ENCODE results near the gene RPS6KA5. TPM values are rescaled to one million over a fixed set of nuclear protein-coding genes. Genes with fewer than 3 reads are reported as not detected.
"Not testable (repeated sequence)": the region's sequence is repeated elsewhere in the genome, so short reads cannot be mapped to it uniquely, and the experiment has no call there.

RPS6KA5 gene
- total and polyA plus RNA-seq, 7 experiments from 2014 or later = 17.7 to 43.5 (median 34.1) TPM

GRCh38 chr14:91040545-91040944, 19.9 kb downstream of the RPS6KA5 start:
- peak overlapping the region in 1 of 10 donors; percentile 8 for H3K4me3 Mint-ChIP-seq
- ChIA-PET CTCF (interaction anchor here (1.0 to 2.4 kb wide), 2 partner anchors 10 to 73 kb away, joined by 3 to 7 read pairs; partner anchors contain the start of gene DGLUCY), POLR2A (interaction anchor here (0.6 kb wide), 1 partner anchor 49 kb away, joined by 4 read pairs; no protein-coding TSS in a partner anchor)
- H3K4me1 Mint-ChIP-seq = peaks cover 23 to 73% (median 67%) of the 10 kb centered on the region in 7 donors
- ATAC-seq (no peak), DNase-seq (no peak)
- H3K9me3 Mint-ChIP-seq = peaks cover 0 to under 1% (median 0%) of the 10 kb centered on the region in 11 donors
- Histone ChIP-seq H3K4me1 (ENCODE audit: control insufficient read depth in 2 of 2, insufficient read depth in 2 of 2, low read length in 2 of 2) (peaks cover 0 to 16% of the 10 kb centered on the region in 2 donors), H3K4me3 (ENCODE audit: low read length) (no peak overlapping the region), H3K27ac (ENCODE audit: low read depth, low read length) (no peak overlapping the region), H3K9me3 (ENCODE audit: control insufficient read depth in 2 of 3, low read length in 3 of 3) (no peaks in the 10 kb centered on the region), H3K36me3 (ENCODE audit: control insufficient read depth in 2 of 3, insufficient read depth in 3 of 3, low read length in 3 of 3) (no peaks in the 10 kb centered on the region), H3K27me3 (ENCODE audit: control insufficient read depth in 2 of 2, insufficient read depth in 2 of 2, low read length in 2 of 2) (no peaks in the 10 kb centered on the region)
- peak overlapping the region in 2 of 9 donors; percentile 35 to 53 for H3K27ac Mint-ChIP-seq
- peaks cover 0 to 42% (median 17%) of the 10 kb centered on the region in 5 donors for H3K36me3 Mint-ChIP-seq
- H3K27me3 Mint-ChIP-seq = no peaks in the 10 kb centered on the region
- intact Hi-C loops (cut with micrococcal nuclease) = no loop called here

GRCh38 chr14:91038439-91038838, 22.0 kb downstream of the RPS6KA5 start:
- no peak overlapping the region for H3K27ac ChIP-seq (ENCODE audit: low read depth, low read length)
- no peak overlapping the region for H3K27ac Mint-ChIP-seq
- intact Hi-C loops (cut with micrococcal nuclease) = no loop called here
- H3K4me1 ChIP-seq (ENCODE audit: control insufficient read depth in 2 of 2, insufficient read depth in 2 of 2, low read length in 2 of 2) = peaks cover 0 to 24% of the 10 kb centered on the region in 2 donors
- H3K9me3 ChIP-seq (ENCODE audit: control insufficient read depth in 2 of 3, low read length in 3 of 3) = no peaks in the 10 kb centered on the region
- no peaks in the 10 kb centered on the region for H3K27me3 ChIP-seq (ENCODE audit: control insufficient read depth in 2 of 2, insufficient read depth in 2 of 2, low read length in 2 of 2)
- DNase-seq = no peak
- CTCF ChIA-PET = no interaction called here
- no peaks in the 10 kb centered on the region for H3K9me3 Mint-ChIP-seq
- H3K4me1 Mint-ChIP-seq = peaks cover 26 to 77% (median 66%) of the 10 kb centered on the region in 7 donors
- no peak overlapping the region for H3K4me3 ChIP-seq (ENCODE audit: low read length)
- H3K36me3 Mint-ChIP-seq = peaks cover 0 to 44% (median 20%) of the 10 kb centered on the region in 5 donors
- no peaks in the 10 kb centered on the region for H3K36me3 ChIP-seq (ENCODE audit: control insufficient read depth in 2 of 3, insufficient read depth in 3 of 3, low read length in 3 of 3)
- H3K27me3 Mint-ChIP-seq = no peaks in the 10 kb centered on the region
- no peak overlapping the region for H3K4me3 Mint-ChIP-seq
- peak; percentile 44 for ATAC-seq
- POLR2A ChIA-PET = interaction anchor here (1.0 kb wide), 1 partner anchor 22 kb away, joined by 5 read pairs; the partner anchor contains the start of gene RPS6KA5

GRCh38 chr14:91036741-91037469, 23.5 kb downstream of the RPS6KA5 start:
- Mint-ChIP-seq H3K36me3 (peaks cover 0 to 44% (median 12%) of the 10 kb centered on the region in 5 donors), H3K27me3 (no peaks in the 10 kb centered on the region), H3K4me3 (no peak overlapping the region), H3K4me1 (peaks cover 30 to 75% (median 66%) of the 10 kb centered on the region in 7 donors), H3K27ac (peak overlapping the region in 4 of 9 donors; percentile 6 to 51 (median 23)), H3K9me3 (no peaks in the 10 kb centered on the region)
- no peaks in the 10 kb centered on the region for H3K9me3 ChIP-seq (ENCODE audit: control insufficient read depth in 2 of 3, low read length in 3 of 3)
- CTCF ChIA-PET = interaction anchor here (0.9 to 1.7 kb wide), 3 partner anchors 24 to 78 kb away, joined by 3 to 4 read pairs (median 4); no protein-coding TSS in a partner anchor
- peaks cover 0 to 24% of the 10 kb centered on the region in 2 donors for H3K4me1 ChIP-seq (ENCODE audit: control insufficient read depth in 2 of 2, insufficient read depth in 2 of 2, low read length in 2 of 2)
- H3K27me3 ChIP-seq (ENCODE audit: control insufficient read depth in 2 of 2, insufficient read depth in 2 of 2, low read length in 2 of 2) = no peaks in the 10 kb centered on the region
- POLR2A ChIA-PET = interaction anchor here (0.9 to 2.1 kb wide), 2 partner anchors 14 to 22 kb away, joined by 3 to 7 read pairs; no protein-coding TSS in a partner anchor
- DNase-seq (no peak), ATAC-seq (no peak)
- H3K27ac ChIP-seq (ENCODE audit: low read depth, low read length) = no peak overlapping the region
- no peaks in the 10 kb centered on the region for H3K36me3 ChIP-seq (ENCODE audit: control insufficient read depth in 2 of 3, insufficient read depth in 3 of 3, low read length in 3 of 3)
- no peak overlapping the region for H3K4me3 ChIP-seq (ENCODE audit: low read length)
- intact Hi-C loops (cut with micrococcal nuclease) = no loop called here

GRCh38 chr14:91035855-91036254, 24.6 kb downstream of the RPS6KA5 start:
- peak overlapping the region in 7 of 9 donors; percentile 9 to 82 (median 51) for H3K27ac Mint-ChIP-seq
- no peaks in the 10 kb centered on the region for H3K36me3 ChIP-seq (ENCODE audit: control insufficient read depth in 2 of 3, insufficient read depth in 3 of 3, low read length in 3 of 3)
- CTCF ChIA-PET = interaction anchor here (0.8 to 1.5 kb wide), 3 partner anchors 32 to 137 kb away, joined by 3 to 6 read pairs (median 4); no protein-coding TSS in a partner anchor
- no peak for DNase-seq
- H3K9me3 Mint-ChIP-seq = no peaks in the 10 kb centered on the region
- no peak overlapping the region for H3K27ac ChIP-seq (ENCODE audit: low read depth, low read length)
- H3K4me1 ChIP-seq (ENCODE audit: control insufficient read depth in 2 of 2, insufficient read depth in 2 of 2, low read length in 2 of 2) = peaks cover 0 to 24% of the 10 kb centered on the region in 2 donors
- no peak for ATAC-seq
- no peaks in the 10 kb centered on the region for H3K9me3 ChIP-seq (ENCODE audit: control insufficient read depth in 2 of 3, low read length in 3 of 3)
- H3K27me3 ChIP-seq (ENCODE audit: control insufficient read depth in 2 of 2, insufficient read depth in 2 of 2, low read length in 2 of 2) = no peaks in the 10 kb centered on the region
- H3K36me3 Mint-ChIP-seq = peaks cover 0 to 46% (median 11%) of the 10 kb centered on the region in 5 donors
- H3K4me1 Mint-ChIP-seq = peaks cover 38 to 80% (median 69%) of the 10 kb centered on the region in 7 donors
- H3K27me3 Mint-ChIP-seq = no peaks in the 10 kb centered on the region
- POLR2A ChIA-PET = interaction anchor here (2.1 kb wide), 1 partner anchor 23 kb away, joined by 7 read pairs; no protein-coding TSS in a partner anchor
- intact Hi-C loops (cut with micrococcal nuclease) = no loop called here
- H3K4me3 ChIP-seq (ENCODE audit: low read length) = no peak overlapping the region
- H3K4me3 Mint-ChIP-seq = peak overlapping the region in 6 of 10 donors; percentile 7 to 63 (median 36)

GRCh38 chr14:91034379-91034778, 26.1 kb downstream of the RPS6KA5 start:
- CTCF ChIA-PET = interaction anchor here (0.6 kb wide), 1 partner anchor 24 kb away, joined by 3 read pairs; no protein-coding TSS in a partner anchor
- intact Hi-C loops (cut with micrococcal nuclease) = not testable (repeated sequence)
- peaks cover 0 to 40% (median 0%) of the 10 kb centered on the region in 5 donors for H3K36me3 Mint-ChIP-seq

GRCh38 chr14:91032248-91032647, 28.2 kb downstream of the RPS6KA5 start:
- Mint-ChIP-seq H3K9me3 (no peaks in the 10 kb centered on the region), H3K36me3 (peaks cover 0 to 30% (median 2%) of the 10 kb centered on the region in 5 donors), H3K27me3 (no peaks in the 10 kb centered on the region), H3K4me1 (peaks cover 43 to 71% (median 69%) of the 10 kb centered on the region in 7 donors), H3K4me3 (peak overlapping the region in 2 of 10 donors; percentile 4 to 38), H3K27ac (peak overlapping the region in 3 of 9 donors; percentile 10 to 61 (median 54))
- H3K4me3 ChIP-seq (ENCODE audit: low read length) = no peak overlapping the region
- H3K4me1 ChIP-seq (ENCODE audit: control insufficient read depth in 2 of 2, insufficient read depth in 2 of 2, low read length in 2 of 2) = peaks cover 0 to 18% of the 10 kb centered on the region in 2 donors
- H3K27me3 ChIP-seq (ENCODE audit: control insufficient read depth in 2 of 2, insufficient read depth in 2 of 2, low read length in 2 of 2) = no peaks in the 10 kb centered on the region
- ATAC-seq (peak; percentile 12), DNase-seq (no peak)
- H3K27ac ChIP-seq (ENCODE audit: low read depth, low read length) = no peak overlapping the region
- ChIA-PET CTCF (interaction anchor here (0.6 kb wide), 1 partner anchor 78 kb away, joined by 3 read pairs; no protein-coding TSS in a partner anchor), POLR2A (interaction anchor here (1.0 kb wide), 1 partner anchor 27 kb away, joined by 3 read pairs; no protein-coding TSS in a partner anchor)
- intact Hi-C loops (cut with micrococcal nuclease) = no loop called here
- H3K9me3 ChIP-seq (ENCODE audit: control insufficient read depth in 2 of 3, low read length in 3 of 3) = no peaks in the 10 kb centered on the region
- H3K36me3 ChIP-seq (ENCODE audit: control insufficient read depth in 2 of 3, insufficient read depth in 3 of 3, low read length in 3 of 3) = no peaks in the 10 kb centered on the region

More at GRCh38 chr14:91034379-91034778, 26.1 kb downstream of the RPS6KA5 start:
- H3K27ac ChIP-seq (ENCODE audit: low read depth, low read length); DNase-seq; ATAC-seq; H3K36me3 ChIP-seq (ENCODE audit: control insufficient read depth in 2 of 3, insufficient read depth in 3 of 3, low read length in 3 of 3); H3K4me3 ChIP-seq (ENCODE audit: low read length); H3K9me3 Mint-ChIP-seq; H3K27me3 ChIP-seq (ENCODE audit: control insufficient read depth in 2 of 2, insufficient read depth in 2 of 2, low read length in 2 of 2); H3K4me3 Mint-ChIP-seq; H3K9me3 ChIP-seq (ENCODE audit: control insufficient read depth in 2 of 3, low read length in 3 of 3); H3K27me3 Mint-ChIP-seq: not testable (repeated sequence)
- Mint-ChIP-seq H3K27ac (peak overlapping the region in 2 of 9 donors; percentile 9 to 79), H3K4me1 (peaks cover 45 to 82% (median 72%) of the 10 kb centered on the region in 7 donors)
- peaks cover 0 to 24% of the 10 kb centered on the region in 2 donors for H3K4me1 ChIP-seq (ENCODE audit: control insufficient read depth in 2 of 2, insufficient read depth in 2 of 2, low read length in 2 of 2)
- POLR2A ChIA-PET = interaction anchor here (0.6 kb wide), 1 partner anchor 1716 kb away, joined by 3 read pairs; no protein-coding TSS in a partner anchor

Measured in naive thymus-derived CD4-positive, alpha-beta T cell (primary cell).